Neural progenitor cell (in vitro differentiated cells): ENCODE measurements around the gene STAG1.

ENCODE experiments used
- CTCF ChIP-seq: fragments of 200-600 bp; sonication (generic); IDR thresholded peaks from 2 replicates; pipeline ENCODE4 v1.5.1; 2017; ENCODE audit warnings: antibody characterized with exemption, mild to moderate bottlenecking
- EZH2phosphoT487 ChIP-seq: fragments of 200-600 bp; sonication (generic); IDR thresholded peaks from 2 replicates; pipeline ENCODE4 v1.6.1; 2017; ENCODE audit warnings: antibody characterized with exemption

- TF ChIP-seq EZH2phosphoT487 (no peak), CTCF (no peak)
Observed at GRCh38 chr3:136343446-136343845, 408.7 kb downstream of the STAG1 start.
